NK-92 treated with Interleukin-12 subunit alpha and Interleukin-12 subunit beta, amount 100 ng/mL, for 24 hours (cell line): ENCODE results near the gene KDM4C.

Source experiments
- DNase-seq: peaks from one replicate; lab custom pipeline; 2025; lab: John Stamatoyannopoulos, UW

The KDM4C gene

GRCh38 chr9:7097785-7098752 lies 340.3 kb downstream of the KDM4C start:
- DNase-seq, result no peak

- DNase-seq, result no peak
Measured at GRCh38 chr9:7103367-7103766, 345.6 kb downstream of the KDM4C start.

- DNase-seq, result no peak
Measured at GRCh38 chr9:7103771-7104170, 346.0 kb downstream of the KDM4C start.

- DNase-seq, result no peak
Measured at GRCh38 chr9:7104625-7105024, 346.9 kb downstream of the KDM4C start.

- DNase-seq, result peak; percentile 11
Measured at GRCh38 chr9:7105095-7105494, 347.3 kb downstream of the KDM4C start.

- DNase-seq, result no peak
Measured at GRCh38 chr9:7108936-7109335, 351.2 kb downstream of the KDM4C start.

GRCh38 chr9:7111413-7111812 lies 353.6 kb downstream of the KDM4C start:
- no peak for DNase-seq

GRCh38 chr9:7115606-7116005 lies 357.8 kb downstream of the KDM4C start:
- no peak for DNase-seq

- no peak for DNase-seq
Measured at GRCh38 chr9:7117676-7118561, 360.1 kb downstream of the KDM4C start.

GRCh38 chr9:7118633-7119032 lies 360.9 kb downstream of the KDM4C start:
- DNase-seq, result no peak

GRCh38 chr9:7119612-7120011 lies 361.8 kb downstream of the KDM4C start:
- no peak for DNase-seq

- DNase-seq, result peak; percentile 35
Measured at GRCh38 chr9:7121055-7121454, 363.3 kb downstream of the KDM4C start.

GRCh38 chr9:7121664-7122063 lies 363.9 kb downstream of the KDM4C start:
- no peak for DNase-seq

- DNase-seq, result no peak
Measured at GRCh38 chr9:7123743-7124142, 366.0 kb downstream of the KDM4C start.

- no peak for DNase-seq
Measured at GRCh38 chr9:7125231-7125630, 367.5 kb downstream of the KDM4C start.

- no peak for DNase-seq
Measured at GRCh38 chr9:7129391-7129790, 371.6 kb downstream of the KDM4C start.

- no peak for DNase-seq
Measured at GRCh38 chr9:7130266-7130820, 372.6 kb downstream of the KDM4C start.

GRCh38 chr9:7132605-7133004 lies 374.8 kb downstream of the KDM4C start:
- DNase-seq, result no peak

GRCh38 chr9:7135735-7136134 lies 378.0 kb downstream of the KDM4C start:
- DNase-seq, result no peak

- DNase-seq, result no peak
Measured at GRCh38 chr9:7137040-7137439, 379.3 kb downstream of the KDM4C start.

GRCh38 chr9:7137571-7137970 lies 379.8 kb downstream of the KDM4C start:
- no peak for DNase-seq

- no peak for DNase-seq
Measured at GRCh38 chr9:7139886-7140285, 382.1 kb downstream of the KDM4C start.

GRCh38 chr9:7140401-7140800 lies 382.6 kb downstream of the KDM4C start:
- DNase-seq, result no peak
